Peyer's patch (tissue), 4 donors: ENCODE data around the gene TCP11L2.

ENCODE experiments used
- CTCF ChIP-seq, 6 experiments: fragments of 450-650 bp in 4 of 6; fragments of 200-600 bp in 2 of 6; sonication (generic) in 1 of 6; IDR thresholded peaks; one replicate each; pipeline ENCODE4 v1.5.1; 2017 to 2019; ENCODE audit warnings: antibody characterized with exemption in 6 of 6, mild to moderate bottlenecking in 3 of 6, moderate library complexity in 1 of 6
- POLR2A ChIP-seq, 2 donors: fragments of 450-650 bp; IDR thresholded peaks; one replicate each; pipeline ENCODE4 v1.5.1; 2017; ENCODE audit warnings: antibody characterized with exemption in 2 of 2, mild to moderate bottlenecking in 2 of 2, moderate library complexity in 2 of 2

- TF ChIP-seq CTCF (IDR thresholded peaks at IDR 0.05) (no peak), POLR2A (IDR thresholded peaks at IDR 0.05) (no peak)
Measured at GRCh38 chr12:106284358-106285105, 18.0 kb upstream of the TCP11L2 start.
